ENCODE results near the gene MSH2.

DNA sequence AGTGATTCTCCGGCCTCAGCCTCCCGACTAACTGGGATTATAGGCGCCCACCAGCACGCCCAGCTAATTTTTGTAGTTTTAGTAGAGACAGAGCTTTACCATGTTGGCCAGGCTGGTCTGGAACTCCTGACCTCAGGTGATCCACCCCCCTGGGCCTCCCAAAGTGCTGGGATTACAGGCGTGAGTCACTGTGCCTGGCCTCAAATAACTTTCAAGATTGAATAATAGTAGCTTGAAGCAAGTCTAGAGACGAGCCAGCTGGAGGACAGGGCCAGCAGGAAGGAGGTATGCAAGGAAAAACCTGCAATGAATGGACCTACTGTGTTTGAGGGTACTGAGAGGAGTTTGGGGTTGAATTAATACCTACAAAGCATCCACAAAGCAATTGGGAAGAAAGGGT is 87.5 kb downstream of the MSH2 start:
- TF ChIP-seq, protein P1, sequence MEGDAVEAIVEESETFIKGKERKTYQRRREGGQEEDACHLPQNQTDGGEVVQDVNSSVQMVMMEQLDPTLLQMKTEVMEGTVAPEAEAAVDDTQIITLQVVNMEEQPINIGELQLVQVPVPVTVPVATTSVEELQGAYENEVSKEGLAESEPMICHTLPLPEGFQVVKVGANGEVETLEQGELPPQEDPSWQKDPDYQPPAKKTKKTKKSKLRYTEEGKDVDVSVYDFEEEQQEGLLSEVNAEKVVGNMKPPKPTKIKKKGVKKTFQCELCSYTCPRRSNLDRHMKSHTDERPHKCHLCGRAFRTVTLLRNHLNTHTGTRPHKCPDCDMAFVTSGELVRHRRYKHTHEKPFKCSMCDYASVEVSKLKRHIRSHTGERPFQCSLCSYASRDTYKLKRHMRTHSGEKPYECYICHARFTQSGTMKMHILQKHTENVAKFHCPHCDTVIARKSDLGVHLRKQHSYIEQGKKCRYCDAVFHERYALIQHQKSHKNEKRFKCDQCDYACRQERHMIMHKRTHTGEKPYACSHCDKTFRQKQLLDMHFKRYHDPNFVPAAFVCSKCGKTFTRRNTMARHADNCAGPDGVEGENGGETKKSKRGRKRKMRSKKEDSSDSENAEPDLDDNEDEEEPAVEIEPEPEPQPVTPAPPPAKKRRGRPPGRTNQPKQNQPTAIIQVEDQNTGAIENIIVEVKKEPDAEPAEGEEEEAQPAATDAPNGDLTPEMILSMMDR (IDR thresholded peaks at IDR 0.05; ENCODE audit: borderline replicate concordance, extremely low read depth, low read length, poor library complexity, severe bottlenecking) = no peak
- TF ChIP-seq EZH2 (IDR thresholded peaks at IDR 0.05; ENCODE audit: borderline replicate concordance, low read depth, low read length, severe bottlenecking) = no peak

Measured in DND-41 (cell line).